GM21528 (cell line): Measurements from ENCODE around the gene COA1.
"Not testable (repeated sequence)": the region's sequence is repeated elsewhere in the genome, so short reads cannot be mapped to it uniquely, and the experiment has no call there.

ENCODE experiments used
- ATAC-seq: cut with Tn5 transposase; IDR thresholded peaks from one replicate; pipeline ENCODE4 v1.9.1; 2021; ENCODE audit warnings: mild to moderate bottlenecking, moderate library complexity; ENCODE audit not compliant: unreplicated experiment, low FRiP score

COA1 gene

DNA sequence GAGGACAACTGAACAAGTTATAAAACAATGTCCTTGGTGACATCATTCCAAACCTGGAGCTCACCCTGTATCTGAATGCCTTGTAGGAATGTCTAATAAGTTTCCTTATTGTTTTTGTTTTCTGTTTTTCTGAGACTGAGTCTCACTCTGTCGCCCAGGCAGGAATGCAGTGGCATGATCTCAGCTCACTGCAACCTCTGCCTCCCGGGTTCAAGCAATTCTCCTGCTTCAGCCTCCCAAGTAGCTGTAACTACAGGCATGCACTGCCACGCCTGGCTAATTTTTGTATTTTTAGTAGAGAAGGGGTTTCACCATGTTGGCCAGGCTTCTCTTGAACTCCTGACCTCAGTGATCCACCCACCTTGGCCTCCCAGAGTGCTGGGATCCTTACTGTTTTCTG is 2.2 kb upstream of the COA1 start:
- not testable (repeated sequence) for ATAC-seq

DNA sequence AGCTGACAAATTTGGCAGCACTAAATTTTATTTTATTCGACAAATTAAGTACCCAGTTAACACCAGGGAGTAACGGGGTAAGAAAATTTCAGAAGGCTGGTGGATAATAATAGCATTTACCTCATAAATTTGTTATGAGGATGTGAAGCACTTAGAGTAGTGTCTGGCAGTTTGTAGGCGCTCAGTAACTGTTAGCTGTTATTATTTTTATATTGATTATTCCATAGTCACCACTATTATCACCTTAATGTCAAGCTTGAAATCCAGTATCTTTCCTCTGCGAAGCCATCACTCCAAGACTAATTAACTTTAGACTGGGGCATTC is 563 bp upstream of the COA1 start:
- ATAC-seq = peak; percentile 28

DNA sequence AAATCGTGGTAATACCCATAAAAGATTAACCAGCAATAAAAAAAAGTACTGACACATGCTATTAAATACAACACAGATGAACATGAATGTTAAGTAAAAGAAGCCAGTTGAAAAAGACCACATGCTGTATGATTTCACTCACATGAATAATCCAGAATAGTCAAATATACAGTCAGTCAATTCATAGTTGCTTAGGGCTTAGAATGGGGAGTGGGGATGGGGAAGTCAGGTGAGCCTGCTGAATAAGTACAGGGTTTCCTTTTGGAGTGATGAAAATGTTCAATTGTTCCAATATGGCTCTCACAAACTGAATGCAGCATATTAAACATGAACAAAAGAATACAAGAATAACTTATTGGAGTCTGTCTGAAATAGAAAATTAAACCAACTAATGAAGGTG is 1.8 kb downstream of the COA1 start:
- ATAC-seq = no peak

DNA sequence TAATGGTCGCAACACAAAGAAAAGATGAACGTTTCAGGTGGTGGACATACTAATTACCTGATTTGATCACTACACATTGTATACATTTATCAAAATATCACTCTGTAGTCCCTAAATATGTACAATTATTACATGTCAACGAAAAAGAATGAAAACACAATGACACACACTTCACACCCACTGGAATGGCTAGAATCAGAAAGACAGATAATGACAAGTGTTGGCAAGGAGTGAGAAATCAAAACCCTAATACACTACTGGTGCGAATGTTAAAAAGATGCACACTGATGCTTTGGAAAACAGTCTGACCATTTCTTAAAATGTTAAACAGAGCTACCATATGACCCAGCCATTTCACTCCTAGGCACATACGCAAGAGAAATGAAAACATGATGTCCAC is 2.3 kb downstream of the COA1 start:
- no peak for ATAC-seq

DNA sequence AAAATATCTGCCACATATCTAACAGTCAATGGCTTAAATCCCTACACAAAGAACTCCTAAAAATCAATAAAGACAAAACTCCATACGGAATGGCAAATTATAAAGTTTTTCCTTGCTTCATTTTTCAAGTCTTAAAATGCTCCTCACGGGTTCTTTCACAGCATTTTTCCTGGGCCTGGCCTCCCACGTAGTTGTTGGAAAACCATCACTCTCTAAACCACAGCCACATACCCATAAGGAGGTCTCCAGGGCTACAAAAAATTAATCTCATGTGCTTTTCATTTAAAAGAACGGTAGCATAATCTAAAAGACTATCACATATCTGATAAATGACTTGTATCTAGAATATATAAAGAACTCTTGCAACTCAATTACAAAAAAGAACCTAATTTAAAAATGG is 2.9 kb downstream of the COA1 start:
- no peak for ATAC-seq

DNA sequence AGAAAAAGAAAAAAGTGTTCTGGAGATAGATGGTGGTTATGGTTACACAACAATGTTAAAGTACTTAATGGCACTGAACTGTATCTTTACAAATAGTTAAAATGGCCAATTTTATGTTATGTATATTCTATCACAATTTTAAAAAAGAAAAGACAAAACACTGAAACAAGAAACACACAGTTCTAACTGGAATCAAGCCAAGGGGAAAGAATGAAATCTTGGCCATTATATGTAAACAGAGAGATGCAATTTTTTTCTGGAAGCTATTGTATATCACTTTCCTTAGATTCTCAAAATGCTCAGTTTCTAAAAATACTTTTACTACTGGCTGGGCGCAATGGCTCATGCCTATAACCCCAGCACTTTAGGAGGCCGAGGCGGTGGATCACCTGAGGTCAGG is 4.1 kb downstream of the COA1 start:
- no peak for ATAC-seq

DNA sequence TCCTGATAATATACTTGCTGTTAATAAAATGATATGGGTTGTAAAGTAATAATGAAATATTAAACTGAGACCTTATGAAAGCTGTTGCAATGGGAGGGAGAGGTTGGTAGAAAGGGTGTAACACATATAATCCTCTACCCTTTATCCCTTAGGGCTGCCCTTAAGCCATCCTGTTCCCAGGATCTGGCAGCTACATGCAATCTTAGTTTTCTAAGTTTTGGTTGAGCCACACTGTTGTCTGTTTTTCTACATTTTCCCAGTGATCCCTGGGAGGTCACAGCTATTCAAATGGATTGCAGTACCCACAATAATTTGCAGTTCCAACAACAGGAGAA is 6.3 kb downstream of the COA1 start:
- no peak for ATAC-seq

DNA sequence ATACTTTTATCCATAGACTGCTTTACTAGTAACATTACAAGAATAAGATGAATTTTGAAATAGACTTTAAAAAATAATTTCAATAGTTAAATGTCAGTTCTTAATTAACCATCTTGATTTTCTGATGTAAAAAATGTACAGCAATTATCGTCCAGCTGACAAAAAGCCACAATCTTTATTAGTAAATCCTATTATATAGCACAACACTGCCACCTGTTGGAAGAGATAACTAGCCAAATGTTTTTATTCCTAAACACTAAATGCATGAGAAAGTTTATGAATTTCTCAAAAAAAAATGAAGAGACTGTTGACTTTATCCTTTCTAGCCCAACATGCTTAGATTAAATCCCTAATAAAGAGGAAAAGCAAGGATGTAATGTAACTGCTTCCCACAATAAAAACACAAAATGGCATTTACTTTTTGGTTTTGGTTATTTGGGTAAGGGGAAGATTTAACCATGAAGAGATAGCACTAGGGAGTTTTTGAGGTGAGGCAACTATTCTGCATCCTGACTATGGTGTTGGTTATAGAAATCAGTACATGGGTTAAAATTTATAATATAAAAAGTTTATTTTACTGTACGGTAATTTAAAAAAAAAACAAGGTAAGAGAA is 8.0 kb downstream of the COA1 start:
- no peak for ATAC-seq

DNA sequence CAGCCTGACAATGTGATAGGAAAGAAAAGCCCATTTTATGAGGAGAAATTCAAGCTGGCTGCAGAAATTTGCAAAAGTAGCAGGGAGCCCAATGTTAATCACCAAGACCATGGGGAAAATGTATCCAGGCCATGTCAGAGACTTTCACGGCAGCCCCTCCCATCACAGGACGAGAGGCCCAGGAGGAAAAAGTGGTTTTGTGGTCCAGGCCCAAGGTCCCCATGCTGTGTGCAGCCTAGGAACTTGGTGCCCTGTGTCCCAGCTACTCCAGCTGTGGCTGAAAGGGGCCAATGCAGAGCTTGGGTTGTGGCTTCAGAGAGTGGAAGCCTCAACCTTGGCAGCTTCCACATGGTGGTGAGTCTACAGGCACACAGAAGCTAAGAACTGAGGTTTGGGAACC is 12.7 kb downstream of the COA1 start:
- no peak for ATAC-seq

DNA sequence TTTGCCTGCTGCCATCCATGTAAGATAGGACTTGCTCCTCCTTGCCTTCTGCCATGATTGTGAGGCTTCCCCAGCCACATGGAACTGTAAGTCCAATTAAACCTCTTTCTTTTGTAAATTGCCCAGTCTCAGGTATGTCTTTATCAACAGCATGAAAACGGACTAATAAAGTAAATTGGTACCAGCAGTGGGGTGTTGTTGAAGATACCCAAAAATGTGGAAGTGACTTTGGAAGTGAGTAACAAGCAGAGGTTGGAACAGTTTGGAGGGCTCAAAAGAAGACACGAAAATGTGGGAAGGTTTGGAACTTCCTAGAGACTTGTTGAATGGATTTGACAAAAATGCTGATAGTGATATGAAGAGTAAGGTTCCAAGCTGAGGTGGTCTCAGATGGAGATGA is 13.4 kb downstream of the COA1 start:
- not testable (repeated sequence) for ATAC-seq

DNA sequence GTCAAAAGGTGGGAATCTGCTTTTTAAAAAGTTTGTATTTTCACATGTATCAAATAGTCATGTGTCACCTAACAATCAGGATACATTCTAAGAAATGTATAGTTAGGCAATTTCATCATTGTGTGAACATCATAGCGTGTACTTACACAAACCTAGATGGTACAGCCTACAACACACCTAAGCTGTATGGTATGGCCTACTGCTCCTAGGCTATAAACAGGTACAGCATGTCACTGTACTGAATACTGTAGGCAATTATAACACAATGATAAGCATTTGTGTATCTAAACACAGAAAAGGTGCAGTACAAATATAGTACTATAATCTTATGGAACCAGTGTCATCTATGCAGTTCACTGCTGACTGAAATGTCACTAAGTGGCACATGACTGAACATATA is 17.8 kb downstream of the COA1 start:
- ATAC-seq = no peak

DNA sequence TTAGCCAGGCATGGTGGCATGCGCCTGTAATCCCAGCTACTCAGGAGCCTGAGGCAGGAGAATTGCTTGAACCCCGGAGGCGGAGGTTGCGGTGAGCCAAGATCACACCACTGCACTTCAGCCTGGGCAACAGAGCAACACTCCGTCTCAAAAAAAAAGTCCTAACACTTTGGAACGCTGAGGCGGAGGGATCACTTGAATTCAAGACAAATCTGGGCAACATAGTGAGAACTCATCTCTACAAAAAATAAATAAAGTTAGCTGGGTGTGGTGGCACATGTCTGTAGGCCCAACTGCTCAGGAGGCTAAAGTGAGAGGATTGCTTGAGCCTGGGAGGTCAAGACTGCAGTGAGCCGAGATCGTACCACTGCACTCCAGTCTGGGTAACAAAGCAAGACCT is 21.3 kb downstream of the COA1 start:
- ATAC-seq = not testable (repeated sequence)

DNA sequence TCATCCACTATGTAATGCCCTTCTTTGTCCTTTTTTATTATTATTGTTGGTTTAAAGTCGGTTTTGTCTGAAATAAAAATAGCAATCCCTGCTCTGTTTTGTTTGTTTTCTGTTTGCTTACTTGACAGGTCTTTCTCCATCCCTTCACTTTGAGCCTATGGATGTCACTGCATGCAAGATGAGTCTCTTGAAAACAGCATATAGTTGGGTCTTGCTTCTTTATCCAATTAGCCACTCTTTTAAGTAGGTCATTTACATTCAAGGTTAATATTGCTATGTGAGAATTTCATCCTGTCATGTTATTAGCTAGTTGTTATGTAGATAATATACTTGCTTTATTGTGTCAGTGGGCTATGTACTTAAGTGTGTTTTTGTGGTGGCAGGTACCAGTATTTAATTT is 25.8 kb downstream of the COA1 start:
- no peak for ATAC-seq

DNA sequence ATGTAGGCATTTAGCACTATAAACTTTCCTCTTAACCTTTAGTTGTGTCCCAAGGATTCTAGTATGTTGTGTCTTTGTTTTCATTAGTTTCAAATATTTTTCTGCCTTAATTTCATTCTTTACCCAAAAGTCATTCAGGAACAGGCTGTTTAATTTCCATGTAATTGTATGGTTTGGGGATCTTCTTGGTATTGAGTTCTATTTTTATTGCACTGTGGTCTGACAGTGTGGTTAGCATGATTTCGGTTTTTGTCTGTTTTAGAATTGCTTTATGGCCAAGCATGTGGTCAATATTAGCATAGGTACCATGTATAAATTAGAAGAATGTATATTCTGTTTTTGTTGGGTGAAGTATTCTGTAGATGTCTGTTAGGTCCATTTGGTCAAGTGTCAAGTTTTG is 26.3 kb downstream of the COA1 start:
- no peak for ATAC-seq

DNA sequence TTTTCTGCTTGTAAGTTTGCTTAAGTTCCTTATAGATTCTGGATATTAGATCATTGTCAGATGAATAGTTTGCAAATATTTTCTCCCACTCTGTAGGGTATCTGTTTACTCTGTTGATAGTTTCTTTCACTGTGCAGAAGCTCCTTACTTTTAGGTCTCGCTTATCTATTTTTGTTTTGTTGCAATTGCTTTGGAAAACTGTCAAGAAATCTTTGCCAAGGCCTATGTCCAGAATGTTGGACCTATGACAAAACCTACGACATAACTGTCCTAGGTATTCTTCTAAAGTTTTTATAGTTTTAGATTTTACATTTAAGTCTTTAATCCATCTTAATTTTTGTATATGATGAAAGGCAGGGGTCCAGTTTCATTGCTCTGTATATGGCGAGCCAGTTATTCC is 27.4 kb downstream of the COA1 start:
- ATAC-seq = no peak

DNA sequence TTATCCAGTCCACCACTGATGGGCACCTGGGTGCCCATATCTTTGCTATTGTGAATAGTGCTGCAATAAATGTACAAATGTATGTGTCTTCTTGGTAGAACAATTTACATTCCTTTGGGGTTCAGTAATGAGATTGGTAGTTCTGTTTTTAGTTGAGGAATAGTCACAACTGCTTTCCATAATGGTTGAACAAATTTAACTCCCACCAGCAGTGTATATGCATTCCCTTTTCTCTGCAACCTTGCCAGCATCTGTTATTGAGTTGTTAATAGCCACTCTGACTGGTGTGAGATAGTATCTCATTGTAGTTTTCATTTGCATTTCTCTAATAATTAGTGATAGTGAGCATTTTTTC is 27.8 kb downstream of the COA1 start:
- no peak for ATAC-seq

DNA sequence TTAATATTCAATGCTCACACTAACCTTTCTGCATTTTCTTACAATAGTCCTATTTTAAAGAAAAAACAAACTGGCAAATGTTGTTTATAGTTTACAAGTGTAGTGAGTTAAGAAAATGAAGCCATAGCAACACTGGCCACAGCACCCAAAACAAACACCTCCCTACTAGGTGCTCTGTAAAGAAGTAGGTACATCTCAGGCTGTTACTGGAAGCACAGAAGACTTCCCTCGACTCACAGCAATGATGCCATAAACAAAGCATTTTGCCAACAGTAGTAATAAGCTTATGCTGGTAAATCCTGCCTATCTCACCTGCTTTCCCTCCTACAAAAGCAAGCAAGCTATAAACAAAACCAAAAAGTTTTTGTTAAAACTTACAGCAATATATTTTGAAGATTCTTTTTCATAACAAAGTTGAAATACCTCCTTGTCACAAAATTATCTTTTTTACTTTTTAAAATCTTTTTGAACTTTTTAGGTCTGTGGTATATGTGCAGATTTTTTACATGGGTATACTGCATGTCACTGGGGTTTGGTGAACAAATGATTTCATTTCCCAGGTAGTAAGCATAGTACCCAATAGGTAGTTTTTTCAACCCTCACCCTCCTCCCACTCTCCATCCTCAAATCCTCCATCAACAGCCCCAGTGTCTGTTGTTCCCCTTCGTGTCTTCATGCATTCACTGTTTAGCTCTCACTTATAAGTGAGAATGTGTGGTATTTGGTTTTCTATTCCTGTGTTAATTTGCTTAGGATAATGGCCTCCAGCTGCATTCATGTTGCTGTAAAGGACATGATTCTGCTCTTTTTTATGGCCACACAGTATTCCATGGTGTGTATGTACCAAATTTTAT is 28.4 kb downstream of the COA1 start:
- ATAC-seq = peak; percentile 44

DNA sequence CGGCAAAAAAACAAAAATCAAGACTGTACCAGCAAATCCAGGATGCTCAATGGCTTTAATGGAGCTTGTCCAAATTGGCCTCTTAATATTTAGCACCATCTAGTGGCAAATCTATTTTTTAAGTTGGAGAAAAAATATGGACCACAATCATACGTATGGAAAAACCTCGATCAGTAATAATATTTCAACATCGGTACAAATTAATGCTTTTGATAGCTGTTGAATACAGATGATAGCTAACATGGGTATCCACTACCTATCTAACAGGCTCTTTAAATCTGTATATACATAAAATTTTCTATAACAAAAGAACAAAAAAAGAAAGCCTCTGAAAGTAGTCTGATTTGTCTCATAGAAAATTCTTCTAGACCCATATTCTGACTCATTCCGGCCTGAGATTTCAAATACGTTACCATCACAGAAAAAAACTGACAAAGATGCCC is 29.2 kb downstream of the COA1 start:
- ATAC-seq = no peak

DNA sequence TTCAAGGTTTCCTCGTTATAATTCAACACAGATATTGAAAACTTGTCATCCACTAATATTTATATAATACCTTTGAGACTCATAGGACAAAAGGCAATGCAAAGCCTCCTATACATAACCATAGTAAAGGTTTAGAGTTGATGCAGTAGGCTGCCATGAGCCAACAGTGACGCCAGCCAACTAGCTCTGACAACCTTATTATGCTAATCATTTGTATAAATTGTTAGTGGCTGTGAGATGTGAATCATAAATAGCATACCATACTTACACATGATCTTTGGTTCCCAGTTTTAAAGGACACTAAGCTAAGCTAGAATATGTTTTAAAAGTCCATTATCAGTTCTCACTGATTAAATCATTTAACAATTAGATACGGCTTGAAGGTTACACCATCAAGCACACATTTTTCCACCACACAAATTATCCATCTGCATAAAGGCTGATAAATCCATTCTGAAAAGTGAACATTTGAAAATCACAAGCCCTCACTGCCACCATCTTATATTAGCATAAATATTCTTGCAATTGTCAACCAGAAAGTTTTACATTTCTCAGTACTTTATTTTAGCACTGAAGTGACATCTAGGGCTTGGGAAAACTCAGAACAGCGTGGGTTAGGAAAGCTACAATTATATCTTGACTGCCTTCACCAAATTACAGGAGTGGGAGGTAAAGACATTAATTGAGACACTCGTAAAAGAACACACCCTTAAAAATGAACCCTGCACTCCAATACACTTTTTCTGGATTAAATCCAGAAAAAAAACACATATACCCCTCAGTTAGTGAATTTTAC is 30.7 kb downstream of the COA1 start:
- ATAC-seq = no peak

DNA sequence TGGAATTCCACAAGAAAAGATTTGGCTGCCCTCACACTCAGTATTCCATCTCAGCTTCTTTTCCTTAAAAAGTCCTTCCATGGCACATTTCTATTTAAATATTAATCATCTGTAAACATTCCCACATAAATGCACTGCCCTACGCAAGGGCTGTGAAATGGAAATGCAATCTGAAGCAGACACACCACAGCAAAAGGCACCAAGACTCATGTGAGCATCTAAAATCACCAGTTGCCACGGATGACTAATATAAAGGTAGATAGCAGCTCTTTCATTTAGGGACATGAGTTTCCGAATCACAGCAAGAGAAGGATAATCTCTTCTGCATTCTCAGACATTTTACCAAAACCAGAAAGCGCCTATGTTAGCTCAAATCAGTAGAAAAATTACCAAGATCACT is 31.6 kb downstream of the COA1 start:
- ATAC-seq = no peak

DNA sequence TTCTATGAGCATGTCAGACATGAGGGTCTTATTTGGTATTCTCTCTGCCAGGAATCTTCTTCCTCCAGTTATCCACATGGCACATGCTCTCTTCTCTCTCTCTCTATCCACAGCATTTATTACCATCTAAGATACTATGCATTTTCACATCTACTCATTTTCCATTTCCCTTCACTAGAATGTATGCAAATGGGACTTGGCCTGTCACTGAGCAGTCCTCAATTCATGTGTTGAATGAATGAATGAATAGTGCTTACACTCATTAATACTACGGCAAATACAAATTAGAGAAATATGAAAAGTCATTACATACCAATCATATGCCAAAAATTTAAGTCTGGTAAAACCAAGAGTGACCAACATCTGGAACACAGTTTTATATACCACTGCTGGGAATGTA is 34.0 kb downstream of the COA1 start:
- ATAC-seq = no peak

DNA sequence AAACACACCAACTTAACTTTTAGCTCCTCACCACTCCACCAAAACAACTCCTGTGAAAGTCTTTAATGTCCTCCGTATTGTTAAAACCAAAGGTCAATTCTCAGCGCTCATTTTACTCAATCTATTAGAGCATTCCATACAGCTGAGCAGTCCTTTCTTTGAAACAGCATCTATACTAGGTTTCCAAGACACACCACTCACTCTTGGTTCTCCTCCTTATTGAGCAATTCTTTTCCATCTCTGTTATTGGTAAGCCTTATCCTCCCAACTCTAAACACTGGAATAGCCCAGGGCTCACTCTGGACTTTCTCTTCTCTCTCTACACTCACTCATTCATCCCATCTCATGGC is 34.9 kb downstream of the COA1 start:
- no peak for ATAC-seq
